Panc1 (cell line): ENCODE results near the gene GNB1. TPM values are rescaled to one million over a fixed set of nuclear protein-coding genes. Genes with fewer than 3 reads are reported as not detected.

Experiments
- ATAC-seq: fragments of 200-7000 bp; cut with Tn5 transposase; 2 replicates; pipeline ENCODE4 v1.9.1; 2020; ENCODE audit warnings: mild to moderate bottlenecking, moderate library complexity
- BruUV-seq: library from RNA; stranded (reverse); fragments of 400-500 nt; replicated peaks from 2 replicates; lab custom pipeline; 2021; lab: Mats Ljungman, UMichigan
- CTCF ChIA-PET: fragments of 300-600 bp; sonication (Branson Sonifier 250); formaldehyde crosslinking; loops from one replicate; lab custom pipeline; 2022; ENCODE audit warnings: antibody characterized with exemption; lab: Charles Lee
- POLR2A ChIA-PET: fragments of 300-600 bp; sonication (Branson Sonifier 250); formaldehyde crosslinking; loops from one replicate; lab custom pipeline; 2022; ENCODE audit warnings: antibody characterized with exemption; lab: Charles Lee
- DNase-seq: peaks from one replicate; pipeline ENCODE4 v3.0.0-alpha.2; 2010; ENCODE audit warnings: low read depth, low spot score
- H3K27ac ChIP-seq: 2 replicates; pipeline ENCODE4 v1.5.1; 2011; ENCODE audit warnings: mild to moderate bottlenecking, low read length, inconsistent platforms
- H3K27me3 ChIP-seq: fragments of 200-500 bp; sonication (Bioruptor generic); 2 replicates; pipeline ENCODE4 v1.6.0; 2014; ENCODE audit warnings: low read length, inconsistent platforms; ENCODE audit not compliant: control insufficient read depth, insufficient read depth
- H3K36me3 ChIP-seq: fragments of 200-500 bp; sonication (Bioruptor generic); 2 replicates; pipeline ENCODE4 v1.5.1; 2014; ENCODE audit warnings: inconsistent platforms, mild to moderate bottlenecking, low read length, moderate library complexity; ENCODE audit not compliant: control insufficient read depth, insufficient read depth
- H3K4me1 ChIP-seq: 2 replicates; pipeline ENCODE4 v1.5.1; 2011; ENCODE audit warnings: inconsistent platforms, mild to moderate bottlenecking, low read length, moderate library complexity; ENCODE audit not compliant: control insufficient read depth, insufficient read depth
- H3K4me3 ChIP-seq, 2 experiments: 2 replicates each; pipeline ENCODE4 v1.5.1; 2011 to 2012; ENCODE audit warnings: low read depth in 2 of 2, low read length in 2 of 2, mild to moderate bottlenecking in 2 of 2, inconsistent platforms in 1 of 2, moderate library complexity in 1 of 2
- H3K9me3 ChIP-seq: fragments of 200-500 bp; sonication (Bioruptor generic); 2 replicates; pipeline ENCODE4 v1.5.1; 2014; ENCODE audit warnings: low read depth, mild to moderate bottlenecking, inconsistent platforms, low read length, moderate library complexity; ENCODE audit not compliant: control insufficient read depth, insufficient read depth
- POLR2AphosphoS5 ChIP-seq: IDR thresholded peaks from 2 replicates; pipeline ENCODE4 v1.6.1; 2012; ENCODE audit warnings: mild to moderate bottlenecking, low read depth, low read length, moderate library complexity
- SIN3A ChIP-seq: IDR thresholded peaks from 2 replicates; pipeline ENCODE4 v1.6.1; 2012; ENCODE audit warnings: low read depth, mild to moderate bottlenecking, low read length, moderate library complexity, borderline replicate concordance; ENCODE audit not compliant: insufficient read depth
- TCF7L2 ChIP-seq: IDR thresholded peaks from 2 replicates; pipeline ENCODE4 v1.6.1; 2011; ENCODE audit warnings: mild to moderate bottlenecking, low read depth, low read length, inconsistent platforms
- in situ Hi-C: cut with HindIII; loops from 2 replicates; pipeline ENCODE4 v1.10.0; 2016; ENCODE audit warnings: low sequenced_read_pairs, low pct_unique_long_range_greater_than_20kb
- intact Hi-C: fragments of 100-400 bp; cut with micrococcal nuclease; formaldehyde crosslinking; loops from one replicate; pipeline ENCODE4 v1.10.0; 2022; ENCODE audit not compliant: unreplicated experiment
- total RNA-seq: library from RNA; stranded (reverse); gene quantifications from one replicate; pipeline ENCODE4 v1.2.1, GENCODE V29; 2021; ENCODE audit not compliant: unreplicated experiment
- TF ChIP-seq, protein P1 (sequence below), 2 experiments: IDR thresholded peaks; 2 replicates each; pipeline ENCODE4 v1.6.1; 2011 to 2012; ENCODE audit warnings: low read depth in 2 of 2, control low read depth in 1 of 2, low read length in 1 of 2, mild to moderate bottlenecking in 1 of 2, moderate library complexity in 1 of 2; ENCODE audit not compliant: insufficient read depth in 1 of 2
- TF ChIP-seq, protein P2 (sequence below): fragments of 450-650 bp; IDR thresholded peaks from 2 replicates; pipeline ENCODE4 v1.5.1; 2017; ENCODE audit warnings: mild to moderate bottlenecking

GNB1 gene
- total RNA-seq, 1 experiment from 2014 or later: 499 TPM

DNA sequence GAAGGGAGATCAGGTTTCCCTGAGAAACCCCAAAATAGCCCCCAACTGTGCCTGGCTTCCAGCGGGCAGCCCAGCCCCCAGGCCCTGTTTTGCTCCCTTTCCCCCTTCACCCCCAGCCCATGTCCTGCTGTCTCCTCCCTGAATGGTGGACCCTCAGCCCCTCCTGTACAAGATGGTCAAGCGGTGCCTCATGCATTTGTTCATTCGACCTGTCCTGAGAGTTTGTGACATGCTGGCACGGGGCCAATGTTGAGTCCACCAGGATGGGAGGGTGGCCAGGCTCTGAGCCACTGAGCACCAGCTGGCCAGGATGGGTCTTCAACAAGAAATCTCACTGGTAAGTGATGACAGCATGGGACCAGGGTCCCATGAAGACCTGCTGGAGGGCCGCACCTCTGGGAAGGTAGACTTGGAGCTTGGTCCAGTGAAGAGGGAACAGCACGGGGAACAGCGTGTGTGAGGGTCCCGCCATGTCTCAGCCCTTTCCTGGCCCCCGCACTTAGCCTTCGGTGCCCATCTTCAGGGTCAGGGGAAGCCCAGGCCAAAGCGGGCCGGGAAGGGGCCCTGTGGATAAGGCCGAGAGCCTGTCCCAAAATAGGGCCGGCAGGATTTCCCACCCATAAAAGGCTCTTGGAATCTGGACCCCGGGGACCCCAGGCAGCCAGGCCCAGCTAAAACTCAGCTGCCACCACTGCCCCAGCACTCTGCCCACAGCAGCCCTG, 24.2 kb upstream of the GNB1 start, which contains the start of gene CALML6:
Gene CALML6 (plus strand): TSS at position 290 of the 722 bp plus-strand sequence. CDS start 21 bp downstream, at position 311.
- no peaks in the 10 kb centered on the region for H3K36me3 ChIP-seq
- DNase-seq: no peak
- no peak within 1 kb of the TSS for H3K27ac ChIP-seq
- intact Hi-C loops: no loop called here
- no peaks in the 10 kb centered on the region for H3K9me3 ChIP-seq
- CTCF ChIA-PET: no interaction called here
- no peak for ATAC-seq
- in situ Hi-C loops: no loop called here
- H3K4me3 ChIP-seq: no peak within 1 kb of the TSS
- TF ChIP-seq, protein P1, sequence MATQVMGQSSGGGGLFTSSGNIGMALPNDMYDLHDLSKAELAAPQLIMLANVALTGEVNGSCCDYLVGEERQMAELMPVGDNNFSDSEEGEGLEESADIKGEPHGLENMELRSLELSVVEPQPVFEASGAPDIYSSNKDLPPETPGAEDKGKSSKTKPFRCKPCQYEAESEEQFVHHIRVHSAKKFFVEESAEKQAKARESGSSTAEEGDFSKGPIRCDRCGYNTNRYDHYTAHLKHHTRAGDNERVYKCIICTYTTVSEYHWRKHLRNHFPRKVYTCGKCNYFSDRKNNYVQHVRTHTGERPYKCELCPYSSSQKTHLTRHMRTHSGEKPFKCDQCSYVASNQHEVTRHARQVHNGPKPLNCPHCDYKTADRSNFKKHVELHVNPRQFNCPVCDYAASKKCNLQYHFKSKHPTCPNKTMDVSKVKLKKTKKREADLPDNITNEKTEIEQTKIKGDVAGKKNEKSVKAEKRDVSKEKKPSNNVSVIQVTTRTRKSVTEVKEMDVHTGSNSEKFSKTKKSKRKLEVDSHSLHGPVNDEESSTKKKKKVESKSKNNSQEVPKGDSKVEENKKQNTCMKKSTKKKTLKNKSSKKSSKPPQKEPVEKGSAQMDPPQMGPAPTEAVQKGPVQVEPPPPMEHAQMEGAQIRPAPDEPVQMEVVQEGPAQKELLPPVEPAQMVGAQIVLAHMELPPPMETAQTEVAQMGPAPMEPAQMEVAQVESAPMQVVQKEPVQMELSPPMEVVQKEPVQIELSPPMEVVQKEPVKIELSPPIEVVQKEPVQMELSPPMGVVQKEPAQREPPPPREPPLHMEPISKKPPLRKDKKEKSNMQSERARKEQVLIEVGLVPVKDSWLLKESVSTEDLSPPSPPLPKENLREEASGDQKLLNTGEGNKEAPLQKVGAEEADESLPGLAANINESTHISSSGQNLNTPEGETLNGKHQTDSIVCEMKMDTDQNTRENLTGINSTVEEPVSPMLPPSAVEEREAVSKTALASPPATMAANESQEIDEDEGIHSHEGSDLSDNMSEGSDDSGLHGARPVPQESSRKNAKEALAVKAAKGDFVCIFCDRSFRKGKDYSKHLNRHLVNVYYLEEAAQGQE (IDR thresholded peaks at IDR 0.05; ENCODE audit: insufficient read depth in 1 of 2, low read depth in 2 of 2, low read length in 1 of 2): no peak
- no peak for TF ChIP-seq POLR2AphosphoS5
- no peak for TF ChIP-seq TCF7L2
- TF ChIP-seq, protein P2, sequence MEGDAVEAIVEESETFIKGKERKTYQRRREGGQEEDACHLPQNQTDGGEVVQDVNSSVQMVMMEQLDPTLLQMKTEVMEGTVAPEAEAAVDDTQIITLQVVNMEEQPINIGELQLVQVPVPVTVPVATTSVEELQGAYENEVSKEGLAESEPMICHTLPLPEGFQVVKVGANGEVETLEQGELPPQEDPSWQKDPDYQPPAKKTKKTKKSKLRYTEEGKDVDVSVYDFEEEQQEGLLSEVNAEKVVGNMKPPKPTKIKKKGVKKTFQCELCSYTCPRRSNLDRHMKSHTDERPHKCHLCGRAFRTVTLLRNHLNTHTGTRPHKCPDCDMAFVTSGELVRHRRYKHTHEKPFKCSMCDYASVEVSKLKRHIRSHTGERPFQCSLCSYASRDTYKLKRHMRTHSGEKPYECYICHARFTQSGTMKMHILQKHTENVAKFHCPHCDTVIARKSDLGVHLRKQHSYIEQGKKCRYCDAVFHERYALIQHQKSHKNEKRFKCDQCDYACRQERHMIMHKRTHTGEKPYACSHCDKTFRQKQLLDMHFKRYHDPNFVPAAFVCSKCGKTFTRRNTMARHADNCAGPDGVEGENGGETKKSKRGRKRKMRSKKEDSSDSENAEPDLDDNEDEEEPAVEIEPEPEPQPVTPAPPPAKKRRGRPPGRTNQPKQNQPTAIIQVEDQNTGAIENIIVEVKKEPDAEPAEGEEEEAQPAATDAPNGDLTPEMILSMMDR: no peak
- no peak for TF ChIP-seq SIN3A
- no peaks in the 10 kb centered on the region for H3K27me3 ChIP-seq
- peaks cover 3% of the 10 kb centered on the region for H3K4me1 ChIP-seq
- no TSS peak for BruUV-seq
- POLR2A ChIA-PET: no interaction called here

DNA sequence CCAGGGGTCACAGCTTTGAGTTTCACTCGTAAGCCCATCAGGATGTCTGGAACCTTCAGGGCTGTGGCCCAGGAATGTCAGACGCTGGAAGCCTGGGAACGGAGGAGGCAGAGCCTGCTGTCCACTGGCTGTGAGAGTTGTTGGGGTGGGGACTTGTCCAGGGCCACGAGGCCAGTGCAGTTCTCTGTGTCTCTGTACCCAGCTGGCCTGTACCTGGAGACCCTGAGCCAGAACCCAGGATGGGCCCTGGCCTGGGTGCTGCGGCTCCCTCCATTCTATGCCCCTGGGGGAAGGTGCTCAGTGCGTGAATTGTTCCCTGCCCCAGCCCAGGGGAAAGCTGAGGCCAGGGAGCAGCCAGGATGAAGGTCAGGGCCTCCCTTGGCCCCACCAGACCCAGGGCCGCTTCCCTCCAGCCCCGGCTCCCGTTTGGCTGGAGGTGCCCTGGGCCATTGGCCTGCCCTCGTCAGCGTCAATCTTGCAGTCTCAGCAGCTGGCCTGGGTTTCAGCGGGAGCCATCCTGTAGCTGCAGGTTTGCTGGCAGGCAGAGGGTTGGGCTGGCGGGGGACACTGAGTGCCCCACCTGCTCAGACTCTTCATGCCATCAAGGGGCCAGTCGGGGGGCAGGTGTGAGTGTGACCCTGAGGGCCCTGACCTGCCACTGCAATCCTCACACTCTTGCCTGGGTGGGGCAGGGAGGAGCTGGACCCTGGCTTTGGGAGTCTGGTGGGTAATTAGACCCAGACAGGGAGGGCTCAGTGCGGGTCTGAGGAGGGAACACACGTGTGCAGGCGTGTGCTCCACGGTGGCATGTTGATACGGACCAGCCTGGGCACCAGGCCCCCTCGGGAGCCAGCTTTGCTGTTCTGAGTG, 23.4 kb upstream of the GNB1 start:
- no TSS peak for BruUV-seq

More for the DNA sequence above, 23.4 kb upstream of the GNB1 start:
- no peaks in the 10 kb centered on the region for H3K36me3 ChIP-seq
- CTCF ChIA-PET: no interaction called here
- H3K4me3 ChIP-seq: no peak overlapping the region
- ATAC-seq (no peak), DNase-seq (no peak)
- POLR2A ChIA-PET: no interaction called here
- no peaks in the 10 kb centered on the region for H3K27me3 ChIP-seq
- H3K27ac ChIP-seq: no peak overlapping the region
- intact Hi-C loops (no loop called here), in situ Hi-C loops (no loop called here)
- H3K9me3 ChIP-seq: no peaks in the 10 kb centered on the region
- peaks cover 7% of the 10 kb centered on the region for H3K4me1 ChIP-seq
- TF ChIP-seq TCF7L2 (no peak), SIN3A (no peak), POLR2AphosphoS5 (no peak)
- TF ChIP-seq, protein P1 (IDR thresholded peaks at IDR 0.05; ENCODE audit: insufficient read depth in 1 of 2, low read depth in 2 of 2, low read length in 1 of 2): no peak
- TF ChIP-seq, protein P2: no peak
